ENCODE measurements around the gene CPEB4. TPM values are rescaled to one million over a fixed set of nuclear protein-coding genes. Genes with fewer than 3 reads are reported as not detected.

CPEB4 gene
- total and polyA plus RNA-seq, 2 of the 8 experiments (the other 6 are each of a cell fraction or from before 2014, with no cell fraction given) = 8.4 to 13.4 TPM

GRCh38 chr5:173913686-173914321 lies 25.7 kb downstream of the CPEB4 start (continued):
- TF ChIP-seq CTCF (IDR thresholded peaks at IDR 0.05; ENCODE audit: control extremely low read depth in 1 of 3, insufficient read depth in 1 of 3, low read depth in 1 of 3, low read length in 3 of 3) = no peak
- TF ChIP-seq CTBP2 (IDR thresholded peaks at IDR 0.05; ENCODE audit: borderline replicate concordance, insufficient read depth, insufficient read length, low read length) = no peak
- no peak for TF ChIP-seq EP300 (IDR thresholded peaks at IDR 0.05; ENCODE audit: borderline replicate concordance in 1 of 2, low read depth in 2 of 2, low read length in 2 of 2)

All from H1 (cell line).